ENCODE measurements around the gene GIPC2. TPM values are rescaled to one million over a fixed set of nuclear protein-coding genes. Genes with fewer than 3 reads are reported as not detected.

Gene GIPC2
- total RNA-seq, 1 donor from 2014 or later = 2.5 TPM

- no peak for DNase-seq
- no peaks in the 10 kb centered on the region for H3K9me3 ChIP-seq (replicated peaks)
- intact Hi-C loops (cut with micrococcal nuclease) = no loop called here
- H3K27me3 ChIP-seq (ENCODE audit: low read depth) = no peaks in the 10 kb centered on the region
- H3K27ac ChIP-seq (replicated peaks) = no peak overlapping the region
- no peaks in the 10 kb centered on the region for H3K36me3 ChIP-seq
- TF ChIP-seq, protein P1, sequence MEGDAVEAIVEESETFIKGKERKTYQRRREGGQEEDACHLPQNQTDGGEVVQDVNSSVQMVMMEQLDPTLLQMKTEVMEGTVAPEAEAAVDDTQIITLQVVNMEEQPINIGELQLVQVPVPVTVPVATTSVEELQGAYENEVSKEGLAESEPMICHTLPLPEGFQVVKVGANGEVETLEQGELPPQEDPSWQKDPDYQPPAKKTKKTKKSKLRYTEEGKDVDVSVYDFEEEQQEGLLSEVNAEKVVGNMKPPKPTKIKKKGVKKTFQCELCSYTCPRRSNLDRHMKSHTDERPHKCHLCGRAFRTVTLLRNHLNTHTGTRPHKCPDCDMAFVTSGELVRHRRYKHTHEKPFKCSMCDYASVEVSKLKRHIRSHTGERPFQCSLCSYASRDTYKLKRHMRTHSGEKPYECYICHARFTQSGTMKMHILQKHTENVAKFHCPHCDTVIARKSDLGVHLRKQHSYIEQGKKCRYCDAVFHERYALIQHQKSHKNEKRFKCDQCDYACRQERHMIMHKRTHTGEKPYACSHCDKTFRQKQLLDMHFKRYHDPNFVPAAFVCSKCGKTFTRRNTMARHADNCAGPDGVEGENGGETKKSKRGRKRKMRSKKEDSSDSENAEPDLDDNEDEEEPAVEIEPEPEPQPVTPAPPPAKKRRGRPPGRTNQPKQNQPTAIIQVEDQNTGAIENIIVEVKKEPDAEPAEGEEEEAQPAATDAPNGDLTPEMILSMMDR (IDR thresholded peaks at IDR 0.05; ENCODE audit: borderline replicate concordance) = no peak
- peaks cover 8% of the 10 kb centered on the region for H3K4me1 ChIP-seq
- H3K4me3 ChIP-seq = no peak overlapping the region
Observed at GRCh38 chr1:78029793-78030192, 16.0 kb upstream of the GIPC2 start.

- intact Hi-C loops (cut with micrococcal nuclease) = no loop called here
- TF ChIP-seq, protein P1 (IDR thresholded peaks at IDR 0.05; ENCODE audit: borderline replicate concordance) = no peak
- Histone ChIP-seq H3K9me3 (replicated peaks) (no peaks in the 10 kb centered on the region), H3K27ac (replicated peaks) (peak overlapping the region; percentile 47), H3K27me3 (ENCODE audit: low read depth) (no peaks in the 10 kb centered on the region), H3K36me3 (no peaks in the 10 kb centered on the region), H3K4me3 (no peak overlapping the region), H3K4me1 (peaks cover 13% of the 10 kb centered on the region)
- no peak for DNase-seq
Observed at GRCh38 chr1:78032996-78033796, 12.6 kb upstream of the GIPC2 start.

- intact Hi-C loops (cut with micrococcal nuclease) = no loop called here
- Histone ChIP-seq H3K9me3 (replicated peaks) (no peaks in the 10 kb centered on the region), H3K4me1 (peaks cover 19% of the 10 kb centered on the region), H3K36me3 (no peaks in the 10 kb centered on the region), H3K4me3 (no peak overlapping the region), H3K27me3 (ENCODE audit: low read depth) (no peaks in the 10 kb centered on the region), H3K27ac (replicated peaks) (peak overlapping the region; percentile 47)
- TF ChIP-seq, protein P1 (IDR thresholded peaks at IDR 0.05; ENCODE audit: borderline replicate concordance) = no peak
- no peak for DNase-seq
Observed at GRCh38 chr1:78033797-78034172, 12.0 kb upstream of the GIPC2 start.

DNA sequence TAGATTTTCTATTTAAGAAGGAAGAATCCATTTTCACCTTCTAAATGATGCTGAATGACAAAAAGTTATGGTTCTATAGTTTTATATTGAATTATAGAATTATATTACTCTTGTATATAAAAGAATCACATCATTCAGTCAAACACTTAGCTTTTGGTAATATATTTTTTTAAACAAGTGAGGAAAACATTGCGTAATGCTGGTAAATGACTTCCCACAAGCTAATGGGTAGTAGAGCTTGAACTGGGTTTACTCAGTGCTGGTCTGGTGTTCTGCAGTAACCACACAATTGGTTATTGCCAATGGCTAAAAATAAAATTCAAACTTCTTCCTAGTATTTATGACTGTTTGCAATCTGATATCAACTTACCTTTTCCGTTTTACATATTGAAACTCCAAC, 10.6 kb upstream of the GIPC2 start:
- TF ChIP-seq, protein P1 (IDR thresholded peaks at IDR 0.05; ENCODE audit: borderline replicate concordance) = no peak
- Histone ChIP-seq H3K27ac (replicated peaks) (no peak overlapping the region), H3K4me3 (no peak overlapping the region), H3K9me3 (replicated peaks) (no peaks in the 10 kb centered on the region), H3K27me3 (ENCODE audit: low read depth) (no peaks in the 10 kb centered on the region), H3K36me3 (no peaks in the 10 kb centered on the region), H3K4me1 (peaks cover 21% of the 10 kb centered on the region)
- DNase-seq = no peak
- intact Hi-C loops (cut with micrococcal nuclease) = no loop called here

GRCh38 chr1:78036450-78036849, 9.3 kb upstream of the GIPC2 start:
- Histone ChIP-seq H3K27me3 (ENCODE audit: low read depth) (no peaks in the 10 kb centered on the region), H3K4me1 (peaks cover 21% of the 10 kb centered on the region), H3K9me3 (replicated peaks) (no peaks in the 10 kb centered on the region), H3K4me3 (no peak overlapping the region), H3K27ac (replicated peaks) (no peak overlapping the region), H3K36me3 (no peaks in the 10 kb centered on the region)
- DNase-seq = no peak
- TF ChIP-seq, protein P1 (IDR thresholded peaks at IDR 0.05; ENCODE audit: borderline replicate concordance) = no peak
- intact Hi-C loops (cut with micrococcal nuclease) = no loop called here
